Eye (tissue), 1 donor: ENCODE measurements around the gene GLS2.

Experiments
- DNase-seq: peaks from one replicate; pipeline ENCODE4 v3.0.0-alpha.2; 2015

Gene GLS2

DNA sequence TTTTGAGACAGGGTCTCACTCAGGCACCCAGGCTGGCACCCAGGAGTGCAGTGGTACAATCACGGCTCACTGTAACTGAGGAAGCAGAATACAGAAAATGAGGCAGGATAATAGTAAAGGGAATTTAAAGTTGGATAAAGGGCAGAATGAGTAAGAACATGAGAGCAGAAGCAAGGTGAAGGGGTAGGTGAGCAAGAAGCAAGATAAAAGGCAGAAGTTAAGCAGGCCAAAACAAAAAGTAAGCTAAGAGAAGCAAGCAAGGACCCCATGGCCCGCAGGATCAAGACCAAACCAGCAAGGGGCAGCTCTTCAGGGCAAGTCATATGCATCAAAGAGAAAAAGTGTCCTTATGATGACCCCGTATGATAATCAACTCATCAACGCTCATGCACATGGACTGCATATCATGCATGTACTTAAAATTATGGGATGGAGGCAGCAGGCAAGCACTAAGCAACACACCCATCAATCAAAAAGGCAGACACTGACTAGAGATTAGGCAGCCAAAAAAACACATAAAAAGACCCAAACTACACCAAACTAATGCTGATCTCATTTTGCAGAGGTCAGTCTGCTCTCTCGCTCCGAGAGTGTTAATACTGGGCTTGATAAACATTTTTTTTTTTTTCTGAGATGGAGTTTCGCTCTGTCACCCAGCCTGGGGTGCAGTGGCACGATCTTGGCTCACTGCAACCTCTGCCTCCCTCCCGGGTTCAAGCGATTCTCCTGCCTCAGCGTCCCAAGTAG is 50.4 kb downstream of the GLS2 start:
- no peak for DNase-seq

DNA sequence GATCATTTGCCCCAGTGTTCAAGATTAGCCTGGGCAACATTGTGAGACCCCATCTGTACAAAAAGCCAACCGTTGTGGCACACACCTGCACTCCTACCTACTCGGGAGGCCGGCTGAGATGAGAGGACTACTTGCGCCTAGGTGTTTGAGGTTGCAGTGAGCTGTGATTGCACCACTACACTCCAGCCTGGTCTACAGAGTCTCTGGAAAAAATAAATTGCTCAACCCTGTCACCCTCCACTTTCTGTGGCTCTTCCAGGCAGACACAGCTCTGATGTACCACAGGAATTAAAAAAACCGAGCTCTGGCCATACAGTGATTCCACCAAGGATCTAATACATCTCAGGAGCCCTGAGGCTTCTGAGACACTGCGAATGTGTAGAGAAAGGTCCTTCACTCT is 53.1 kb downstream of the GLS2 start:
- no peak for DNase-seq

DNA sequence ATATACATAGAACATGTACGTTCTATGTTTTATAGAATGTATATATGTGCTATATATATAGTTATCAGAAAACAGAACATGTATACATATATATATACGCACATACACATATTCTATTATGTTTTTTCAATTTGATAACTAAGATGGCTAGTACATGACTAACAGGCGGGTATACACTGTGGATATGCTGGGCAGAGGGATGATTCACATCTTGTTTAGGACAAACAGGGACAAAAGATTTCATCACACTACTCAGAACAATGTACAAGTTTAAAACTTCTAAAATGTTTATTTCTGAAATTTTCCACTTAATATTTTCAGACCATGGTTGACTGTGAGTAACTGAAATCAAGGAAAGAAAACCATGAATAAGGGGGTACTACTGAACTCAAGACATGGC is 56.1 kb downstream of the GLS2 start:
- no peak for DNase-seq

DNA sequence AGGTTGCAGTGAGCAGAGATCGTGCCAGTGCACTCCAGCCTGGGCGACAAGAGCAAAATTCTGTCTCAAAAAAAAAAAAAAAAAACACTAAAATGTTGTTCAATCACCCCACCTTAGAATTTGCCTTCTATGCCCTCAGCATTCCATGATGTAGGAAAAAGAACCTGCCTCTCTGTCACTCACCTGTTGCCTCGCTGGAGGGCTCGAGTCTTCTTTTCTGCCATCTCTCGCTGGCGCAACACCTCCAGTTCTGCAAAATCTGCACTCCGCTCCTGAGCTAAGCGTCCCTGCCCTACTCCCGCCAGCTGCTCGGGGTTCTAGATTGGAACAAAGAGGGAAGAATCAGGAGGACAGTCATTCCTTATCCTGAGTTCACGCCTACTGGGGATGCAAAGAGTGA is 56.7 kb downstream of the GLS2 start:
- DNase-seq = no peak

DNA sequence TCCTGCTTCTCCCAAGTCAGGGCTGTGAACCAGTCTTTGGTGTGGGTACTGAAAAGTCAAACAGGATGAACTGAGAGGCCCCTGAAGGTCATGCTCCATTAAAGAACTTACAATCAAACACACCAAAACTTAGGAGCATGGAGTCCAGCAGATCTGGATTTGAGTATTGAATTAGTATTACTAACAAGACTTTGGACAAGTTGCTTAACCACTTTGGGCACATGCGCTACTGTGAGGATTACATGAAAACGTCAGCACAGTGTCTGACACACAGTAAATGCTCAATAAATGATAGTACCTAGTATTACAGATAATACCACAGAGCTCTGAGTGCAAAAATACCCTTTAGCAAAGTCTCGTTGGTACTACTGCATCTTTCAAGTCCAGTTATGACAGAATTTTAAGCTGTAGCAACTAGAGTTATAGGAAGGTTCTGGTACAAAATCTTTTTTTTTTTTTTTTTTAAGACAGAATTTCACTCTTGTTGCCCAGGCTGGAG is 62.0 kb downstream of the GLS2 start:
- DNase-seq = no peak

DNA sequence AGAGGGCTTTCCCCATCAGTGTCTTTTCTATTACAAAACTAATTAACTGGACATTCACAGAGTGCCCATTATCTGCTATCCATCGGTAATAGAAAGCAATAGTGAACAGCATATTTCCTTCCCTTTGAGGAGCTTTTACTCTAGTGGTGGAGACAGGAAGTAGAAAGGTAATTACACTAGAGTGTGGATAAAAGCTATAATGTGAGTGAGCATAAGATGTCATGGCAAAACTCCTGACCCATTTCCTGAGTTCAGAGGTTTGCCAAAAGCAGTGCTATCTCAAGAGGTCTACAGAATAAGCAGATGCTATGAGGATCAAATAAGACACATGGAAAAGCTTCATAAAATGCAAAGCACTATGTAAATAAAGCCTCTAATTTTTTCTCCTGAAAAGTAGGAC is 62.8 kb downstream of the GLS2 start:
- no peak for DNase-seq
